Kasumi-1 (cell line): ENCODE measurements around the gene AUTS2.

ENCODE experiments used
- DNase-seq, 2 experiments: peaks; one replicate each; lab custom pipeline; 2025; lab: John Stamatoyannopoulos, UW

AUTS2 gene

DNA sequence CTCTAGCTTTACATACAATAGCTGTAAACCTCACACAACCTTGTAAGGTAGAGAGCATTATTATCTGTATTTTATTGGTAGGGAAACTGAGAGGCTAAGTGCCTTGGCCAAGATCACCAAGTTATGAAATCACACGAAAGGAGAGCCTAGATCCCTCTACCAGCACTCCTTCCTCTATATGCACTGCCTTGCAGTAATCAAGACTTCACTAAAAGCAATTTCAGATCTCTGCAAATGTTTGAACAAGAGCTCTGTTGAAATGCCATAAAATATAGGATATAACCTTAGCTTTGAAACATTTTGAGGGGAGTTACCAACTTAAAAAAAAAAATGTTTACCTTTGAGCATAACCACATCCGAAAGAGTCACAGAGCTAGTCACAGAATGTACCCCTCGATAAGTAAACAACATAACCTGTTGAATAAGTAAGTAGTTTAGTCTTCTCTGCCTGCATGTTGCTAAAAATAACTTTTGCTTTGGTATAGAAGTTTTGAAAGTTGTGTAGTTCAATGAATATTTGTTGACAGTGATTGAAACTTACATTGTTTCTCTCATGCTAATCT, 709.4 kb downstream of the AUTS2 start:
- no peak for DNase-seq

DNA sequence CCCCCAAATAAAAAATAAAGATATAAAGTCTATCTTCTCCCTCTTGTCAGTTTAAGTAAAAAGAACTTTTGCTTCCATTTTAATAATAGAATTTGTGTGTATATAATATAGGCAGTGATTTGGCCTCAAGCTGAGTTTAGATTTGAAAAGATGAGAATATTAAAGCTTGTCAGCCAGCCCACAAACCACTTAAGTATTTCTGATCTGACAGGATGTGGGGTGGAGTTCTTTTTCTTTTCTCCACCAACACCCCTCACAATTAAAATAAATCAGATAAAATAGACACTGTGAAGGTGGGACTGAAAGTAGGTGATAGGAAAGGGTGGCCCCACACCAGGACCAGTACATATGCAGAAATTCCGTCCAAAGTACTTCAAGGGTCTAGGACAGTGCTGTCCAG, 714.1 kb downstream of the AUTS2 start:
- DNase-seq, result no peak

DNA sequence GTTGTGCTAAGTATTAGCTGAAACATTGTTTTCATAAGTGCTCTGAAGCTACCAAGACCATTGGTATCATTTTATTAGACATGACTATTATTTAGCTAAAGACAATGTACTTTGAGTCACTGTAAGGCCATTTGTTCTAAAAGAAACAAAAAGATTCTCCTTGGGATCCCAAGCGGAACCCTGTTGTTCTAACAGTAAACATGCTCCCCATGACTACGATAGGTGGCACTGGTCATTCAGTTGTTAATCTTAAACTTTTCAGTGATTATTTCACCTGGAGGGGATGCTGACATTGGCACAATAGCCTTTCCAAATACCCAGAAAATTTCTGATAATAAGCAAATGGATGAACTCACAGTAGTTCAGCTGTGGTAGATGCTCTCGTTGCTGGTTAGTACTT, 715.0 kb downstream of the AUTS2 start:
- no peak for DNase-seq

DNA sequence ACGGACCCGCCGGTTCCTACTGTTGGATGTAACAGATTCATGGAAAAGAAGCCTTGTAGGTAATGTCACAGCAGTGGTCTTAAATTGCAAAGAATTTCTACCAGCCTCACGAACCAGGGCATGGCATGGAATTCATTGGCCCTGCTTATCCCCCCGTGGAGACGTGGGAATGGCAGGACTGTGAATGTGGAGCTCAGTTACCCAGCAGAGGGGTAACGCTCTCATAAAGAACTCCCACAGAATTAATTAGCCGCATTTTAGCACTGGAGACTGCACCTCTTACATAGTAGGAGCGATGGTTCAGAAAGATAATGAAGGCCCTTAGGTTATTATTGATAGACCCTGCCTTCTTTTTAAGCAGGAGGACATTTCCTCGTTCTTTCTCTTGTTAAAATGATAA, 715.4 kb downstream of the AUTS2 start:
- DNase-seq, result no peak

DNA sequence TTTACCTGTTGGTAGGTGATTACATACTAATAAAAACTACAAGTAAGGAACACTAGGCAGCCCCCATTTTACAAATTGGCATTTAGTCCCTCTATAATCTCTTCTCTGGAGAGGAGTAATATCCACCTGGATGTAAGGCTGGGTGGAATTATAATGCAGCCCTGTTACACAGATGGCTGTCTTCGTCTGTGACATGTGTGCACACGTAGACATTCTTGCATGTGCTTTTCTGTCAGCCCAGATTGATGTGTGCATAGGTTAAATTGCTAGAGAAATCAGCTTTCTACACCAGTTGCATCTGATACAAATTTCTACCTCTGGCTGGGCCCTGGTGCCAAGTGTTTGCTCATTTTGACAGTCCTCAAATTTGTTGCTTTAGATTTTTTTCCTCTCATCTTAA, 715.9 kb downstream of the AUTS2 start:
- no peak for DNase-seq

DNA sequence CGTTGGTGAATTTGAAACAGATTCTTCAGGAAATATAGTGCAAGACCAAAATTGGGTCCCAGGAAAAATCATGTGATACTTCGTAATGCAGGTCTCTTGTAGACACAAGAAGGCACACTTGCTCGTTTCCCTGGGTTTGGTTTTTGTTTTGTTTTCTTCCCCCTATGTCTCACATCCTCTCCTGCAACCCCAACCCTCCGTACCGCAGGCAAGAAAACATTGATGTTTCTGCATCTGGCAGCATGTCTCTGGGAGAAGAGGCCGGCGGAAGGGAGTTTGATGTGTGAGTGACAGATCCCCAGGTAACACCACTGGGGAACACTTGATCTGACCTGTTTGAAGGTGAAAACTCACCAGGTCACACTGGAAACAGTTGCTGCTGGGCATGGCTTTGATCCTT, 718.5 kb downstream of the AUTS2 start:
- no peak for DNase-seq

DNA sequence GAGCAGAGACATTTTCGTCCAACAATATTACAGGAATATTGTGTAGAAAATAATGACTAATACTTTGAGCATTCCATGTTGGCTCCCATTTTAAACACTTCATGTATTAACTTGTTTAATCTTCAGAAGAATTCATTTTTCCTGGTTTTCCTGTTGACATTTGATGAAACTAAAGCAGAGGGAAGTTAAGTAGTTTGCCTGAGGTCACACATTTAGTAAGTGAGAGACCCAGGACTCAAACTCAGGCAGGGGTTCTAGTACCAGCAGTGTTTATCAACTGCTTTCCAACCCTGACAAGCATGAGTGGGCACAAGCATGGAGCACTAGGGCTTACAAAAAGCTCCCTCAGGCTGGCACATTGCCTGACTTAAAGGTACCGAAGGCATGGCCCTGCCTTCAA, 719.1 kb downstream of the AUTS2 start:
- no peak for DNase-seq

DNA sequence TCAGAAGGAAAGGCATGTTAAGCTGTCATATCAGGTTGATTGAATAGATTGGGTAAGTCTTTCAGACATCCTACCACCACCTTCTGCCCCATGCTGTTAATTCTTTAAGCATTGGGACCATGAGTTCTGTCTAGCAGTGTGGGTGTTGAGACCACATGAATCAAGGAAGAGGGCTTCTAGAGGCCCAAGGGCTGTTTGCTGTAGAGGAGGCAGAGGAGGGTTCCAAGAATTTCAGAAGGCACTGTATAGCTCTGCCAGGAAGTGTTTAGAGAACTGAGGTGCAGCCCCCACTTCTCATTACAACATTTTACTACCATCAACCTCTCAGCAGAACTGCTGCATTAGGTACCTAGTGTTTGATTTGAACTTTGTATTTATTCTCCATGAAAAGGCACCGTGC, 720.2 kb downstream of the AUTS2 start:
- DNase-seq, result no peak

DNA sequence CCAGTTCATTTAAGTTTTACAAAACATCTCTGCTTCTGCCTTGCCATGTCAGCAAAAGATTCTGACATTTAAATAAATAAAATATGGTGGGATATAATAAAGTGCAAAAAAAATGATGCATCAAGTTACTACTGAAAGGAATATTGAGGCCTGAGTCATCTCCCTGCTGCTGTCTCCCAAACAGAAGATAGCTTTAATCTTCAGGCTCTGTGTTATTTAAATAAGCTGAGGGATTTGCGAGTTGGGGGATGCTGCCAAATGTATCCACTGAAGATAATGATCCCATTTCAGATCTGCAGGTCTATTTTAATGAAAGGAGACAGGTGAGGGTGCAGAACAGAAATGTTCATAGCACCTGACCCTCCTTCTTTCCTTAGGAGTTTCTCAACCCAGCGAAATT, 720.8 kb downstream of the AUTS2 start:
- no peak for DNase-seq

DNA sequence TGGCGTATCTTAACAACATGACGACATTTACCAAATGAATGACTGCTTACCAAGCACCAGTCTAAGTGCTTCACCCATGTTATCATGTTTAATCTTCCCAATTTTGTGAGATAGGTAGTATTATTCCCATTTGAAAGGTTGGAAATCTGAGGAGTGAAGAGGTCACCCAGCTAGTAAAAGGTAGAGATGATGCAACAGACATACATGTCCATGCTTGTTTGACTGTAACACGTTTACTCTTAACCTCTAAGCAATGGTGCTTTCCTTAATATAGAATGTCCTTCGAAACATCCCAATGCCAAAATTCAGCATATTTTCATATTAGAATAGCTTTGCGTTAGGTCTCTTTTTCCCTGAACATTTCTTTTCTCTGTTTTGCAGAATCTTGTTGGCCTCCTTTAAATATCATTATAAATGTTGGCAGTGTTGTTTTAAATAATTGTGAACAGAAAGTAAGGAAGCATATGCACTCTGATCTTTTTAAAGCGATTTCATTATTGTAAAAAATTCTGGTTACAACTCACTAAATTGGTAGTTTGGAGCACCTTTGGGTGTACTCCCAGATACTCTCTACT, 722.8 kb downstream of the AUTS2 start:
- DNase-seq, result no peak

DNA sequence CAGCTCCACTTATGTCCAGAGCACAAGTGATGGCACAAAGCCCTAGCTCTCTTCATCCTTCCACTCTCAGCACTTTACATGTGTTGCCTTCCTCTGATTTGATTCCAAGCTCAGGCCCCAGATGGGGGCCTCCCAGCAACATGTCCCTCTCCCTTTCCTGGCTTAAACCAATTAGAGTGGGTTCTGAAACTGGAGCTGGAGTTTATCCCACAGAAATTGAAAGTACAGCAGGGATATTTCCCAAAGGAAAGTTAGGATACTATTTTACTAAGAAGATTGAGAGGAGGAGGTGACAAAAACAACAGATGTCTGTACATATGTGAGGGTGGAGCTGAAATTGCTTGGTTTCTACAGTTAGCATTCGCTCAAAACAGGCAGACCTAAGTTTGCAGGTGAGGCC, 724.6 kb downstream of the AUTS2 start:
- no peak for DNase-seq

DNA sequence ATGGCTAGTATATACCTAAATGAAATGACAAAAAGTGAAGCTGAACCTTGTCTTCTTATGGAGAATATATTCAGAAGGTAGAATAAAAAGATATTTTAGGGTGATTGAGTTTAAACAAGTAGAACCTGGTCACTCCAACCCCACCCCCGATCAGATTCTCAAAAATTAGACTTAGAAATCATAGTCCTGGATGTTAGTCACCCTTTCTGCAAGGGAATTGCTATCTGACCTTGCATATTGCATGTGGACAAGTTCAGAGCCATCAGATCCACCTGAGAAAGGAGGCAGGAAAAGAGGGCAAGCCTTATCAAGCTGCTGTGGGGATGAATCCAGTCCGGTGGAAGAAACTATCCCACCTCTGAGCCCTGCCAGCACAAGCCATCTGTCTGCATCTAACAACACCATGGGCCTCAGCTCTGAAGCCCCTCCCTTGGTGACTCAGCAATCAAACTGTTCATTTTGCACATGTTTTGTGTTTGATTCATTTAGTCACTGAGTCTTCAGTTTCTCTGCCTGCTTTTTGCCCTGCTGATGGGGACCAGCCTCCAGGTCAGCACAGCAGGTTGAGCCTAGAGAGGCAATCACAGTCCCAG, 727.3 kb downstream of the AUTS2 start:
- DNase-seq, result no peak

DNA sequence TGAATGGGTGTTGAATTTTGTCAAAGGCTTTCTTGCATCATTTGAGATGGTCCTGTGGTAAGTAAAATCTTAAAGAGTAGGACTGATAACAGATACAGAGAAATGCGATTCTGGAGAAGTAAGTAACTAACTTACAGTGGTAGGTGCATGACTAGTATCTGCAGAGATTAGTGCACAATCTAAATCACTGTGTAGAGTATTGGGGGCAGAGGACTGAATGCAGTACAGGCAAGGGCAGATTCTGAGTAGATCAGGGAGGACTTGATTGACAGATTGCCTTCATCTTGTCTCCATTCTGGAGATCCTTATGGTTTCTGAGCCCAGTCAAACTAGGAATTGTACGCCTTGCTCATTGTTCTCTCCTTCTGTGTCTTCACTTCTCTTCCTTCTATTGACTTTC, 736.0 kb downstream of the AUTS2 start:
- DNase-seq, result no peak

DNA sequence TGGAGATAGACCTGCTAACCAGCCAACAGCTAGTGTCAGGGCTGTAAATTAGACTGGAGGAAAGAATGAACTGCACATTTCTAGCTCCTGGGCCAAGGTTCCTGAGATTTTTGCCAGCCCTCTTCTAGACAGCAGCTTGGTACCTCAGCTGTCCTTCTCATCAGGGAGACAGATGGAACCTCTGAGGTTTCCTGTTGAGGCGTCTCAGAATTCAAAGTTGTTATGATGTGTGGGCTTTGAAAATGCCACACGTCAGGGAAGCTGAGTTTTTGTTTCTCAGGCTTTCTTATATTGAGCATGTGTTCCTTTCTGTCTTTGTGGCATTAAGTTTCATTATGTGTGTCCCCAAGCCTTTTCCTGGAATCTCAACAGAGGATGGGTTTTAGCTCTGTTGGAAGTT, 736.6 kb downstream of the AUTS2 start:
- DNase-seq, result no peak

DNA sequence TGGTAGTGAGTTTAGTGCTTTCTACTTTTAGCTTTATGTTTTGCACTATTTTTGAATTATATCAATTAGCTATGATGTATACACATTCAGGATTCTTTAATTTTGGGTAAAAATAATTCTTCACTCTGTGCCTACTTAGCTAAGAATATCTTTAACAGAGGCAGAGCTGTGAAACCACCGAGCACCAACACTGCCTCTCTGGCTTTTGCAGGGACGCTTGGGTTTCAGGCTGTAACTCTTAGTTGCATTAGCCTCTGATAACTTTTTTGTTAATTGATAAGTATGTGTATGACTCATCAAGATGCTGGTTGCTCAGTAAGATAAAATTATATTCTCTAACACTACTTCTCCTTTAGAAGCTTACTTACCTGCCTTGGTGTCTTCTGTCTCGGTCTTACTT, 738.3 kb downstream of the AUTS2 start:
- no peak for DNase-seq

DNA sequence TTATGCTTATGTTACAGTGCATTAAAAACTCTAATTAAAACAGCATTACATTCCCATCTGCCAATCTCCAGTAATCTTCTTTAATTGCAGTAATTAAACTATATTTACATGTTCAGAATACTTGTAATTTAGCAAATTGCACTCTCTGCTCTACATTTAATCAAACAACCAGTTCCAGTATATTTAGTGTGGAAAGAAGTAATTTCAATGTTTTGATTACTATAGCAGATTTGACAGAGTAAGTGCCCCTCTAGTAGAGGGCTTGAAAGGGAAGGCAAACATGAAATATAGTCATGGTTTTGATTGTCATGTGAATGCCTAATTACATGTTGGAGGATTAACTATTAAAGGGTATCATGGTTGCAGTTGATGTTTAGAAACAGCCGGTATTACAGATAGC, 739.7 kb downstream of the AUTS2 start:
- DNase-seq, result no peak

DNA sequence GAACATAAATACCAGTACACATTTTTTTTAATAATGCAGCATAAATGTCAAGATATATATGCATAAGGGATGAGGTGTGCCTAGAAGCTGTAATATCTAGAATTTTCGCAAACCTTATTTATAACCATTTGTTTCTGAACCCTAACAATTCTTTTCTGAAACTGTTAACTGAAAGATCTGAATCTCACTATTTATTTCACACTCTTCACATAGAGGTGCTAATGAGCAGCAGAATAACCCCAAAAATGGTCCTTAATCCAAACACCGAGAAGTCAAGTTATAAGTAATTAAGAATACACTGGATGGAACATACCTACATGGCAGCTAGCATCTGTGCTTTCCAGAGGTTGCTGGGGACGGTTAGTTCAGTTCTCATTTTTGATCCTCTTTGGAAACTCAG, 742.0 kb downstream of the AUTS2 start:
- no peak for DNase-seq

DNA sequence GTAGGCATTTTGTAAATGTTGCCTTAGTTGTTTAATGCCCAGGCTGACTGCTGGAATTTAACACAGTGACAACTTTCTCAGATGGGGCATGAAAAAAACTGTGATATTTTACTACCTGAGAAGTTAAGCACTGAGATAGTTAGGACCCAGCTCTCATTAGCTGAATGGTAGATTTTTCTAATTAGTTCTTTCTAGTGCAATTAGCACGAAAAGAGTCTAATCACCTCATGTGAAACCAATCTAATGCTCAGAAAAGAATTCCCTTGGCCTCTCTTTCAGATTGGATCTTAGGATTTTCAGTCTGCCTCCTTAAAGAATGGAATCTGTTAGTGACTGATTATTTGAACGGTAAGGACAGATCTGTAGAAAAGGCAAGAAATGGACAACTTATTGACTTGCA, 743.2 kb downstream of the AUTS2 start:
- DNase-seq, result no peak

DNA sequence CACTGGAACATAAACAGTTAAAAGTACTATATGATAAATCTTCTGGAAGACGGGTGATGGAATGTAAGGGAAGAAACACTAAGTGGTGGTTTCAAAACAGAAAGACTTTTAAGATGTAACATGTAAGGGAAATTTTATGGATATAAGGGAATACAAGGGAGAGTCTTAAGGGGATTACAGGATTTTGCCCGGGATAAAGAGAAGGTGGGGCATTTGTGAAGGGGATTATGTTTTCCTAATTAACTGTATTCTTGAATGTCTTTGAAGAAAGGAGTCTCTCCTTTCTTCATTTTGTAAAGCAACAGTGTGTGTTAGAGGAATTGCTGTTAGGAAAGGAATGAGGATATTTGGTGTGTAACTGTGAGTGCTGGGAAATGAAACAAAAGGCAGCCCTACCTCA, 745.2 kb downstream of the AUTS2 start:
- DNase-seq, result no peak

DNA sequence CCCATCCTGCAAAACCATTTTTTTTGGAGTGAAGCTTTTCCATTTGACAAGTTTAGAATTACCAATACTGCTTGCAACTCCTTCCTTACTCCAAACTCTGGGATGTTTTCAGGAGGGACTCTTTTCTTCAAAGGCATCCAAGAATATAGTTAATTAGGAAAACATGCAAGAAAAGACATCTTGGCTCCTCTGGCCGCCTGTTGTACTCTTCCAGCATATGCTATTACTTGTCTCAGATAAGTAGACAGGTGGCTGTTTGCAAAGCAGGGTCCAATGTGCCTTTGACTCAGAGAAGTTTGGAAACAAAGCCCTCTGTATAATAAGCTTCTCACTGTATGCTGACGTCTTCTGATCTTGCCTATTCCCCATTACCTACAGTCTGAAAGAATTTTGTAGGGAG, 746.5 kb downstream of the AUTS2 start:
- DNase-seq, result no peak

DNA sequence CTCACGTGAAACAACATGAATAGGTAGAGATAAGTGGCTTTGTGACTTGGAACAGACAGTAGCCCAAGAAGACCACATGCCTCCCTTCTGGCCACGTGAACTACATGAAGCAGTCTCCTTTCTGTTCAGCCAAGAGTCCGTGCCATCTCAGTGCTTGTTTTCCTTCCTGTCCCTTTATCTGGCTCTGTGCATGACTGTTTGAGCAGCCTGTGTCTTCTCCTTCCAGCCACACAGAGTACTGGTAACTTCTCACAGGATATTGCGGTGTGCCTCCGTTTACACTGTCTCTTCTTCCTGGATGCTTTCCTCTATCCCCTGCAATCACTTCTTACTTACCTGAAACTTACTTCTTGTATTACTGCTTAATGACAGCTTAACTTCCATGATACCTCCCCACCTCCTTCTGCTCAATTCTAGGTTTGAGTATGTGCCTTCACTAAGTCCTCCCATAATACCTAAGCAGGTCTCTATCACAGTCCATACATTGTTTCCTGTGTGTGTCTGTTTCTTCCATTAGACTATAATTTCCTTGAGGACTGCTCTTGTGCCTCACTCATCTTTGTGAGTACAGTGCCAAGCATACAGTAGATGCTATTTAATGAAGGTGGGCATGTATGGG, 748.7 kb downstream of the AUTS2 start:
- DNase-seq, result no peak

DNA sequence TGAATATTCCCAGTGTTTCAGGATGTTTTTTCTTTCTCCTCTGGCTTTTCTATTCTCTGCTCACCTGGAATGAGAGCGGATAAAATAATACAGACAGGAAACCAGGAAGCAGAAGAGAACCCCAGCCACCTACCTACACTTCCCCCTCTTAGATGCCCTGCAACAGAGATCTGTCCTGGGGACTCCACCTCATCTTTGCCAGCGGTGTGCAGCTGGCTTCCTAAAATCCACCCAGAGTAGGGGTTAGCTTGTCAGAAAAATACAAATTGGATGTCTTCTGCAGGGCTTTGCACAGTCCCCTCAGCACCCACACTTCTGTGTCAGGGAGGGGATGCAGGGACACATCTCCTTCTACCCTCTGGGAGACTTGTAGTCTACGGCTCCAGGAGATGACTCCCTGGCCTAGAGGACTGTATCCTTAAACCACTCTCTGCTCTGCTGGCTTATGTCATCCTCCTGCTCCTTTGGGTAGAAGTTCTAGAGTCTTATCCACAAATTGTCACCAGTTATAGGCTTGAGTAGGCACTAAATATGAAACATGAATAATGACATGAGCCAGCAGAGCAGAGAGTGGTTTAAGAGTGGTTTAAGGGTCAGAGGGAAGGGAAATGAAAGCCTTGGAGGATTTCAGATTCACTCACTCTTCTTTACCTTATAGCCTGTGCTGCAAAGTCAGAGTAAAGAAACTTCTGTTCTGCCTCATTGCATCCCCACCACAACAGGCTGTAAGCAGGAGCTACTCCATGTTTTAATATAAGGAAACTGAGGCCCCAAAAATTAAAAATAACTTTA, 749.4 kb downstream of the AUTS2 start:
- no peak for DNase-seq

DNA sequence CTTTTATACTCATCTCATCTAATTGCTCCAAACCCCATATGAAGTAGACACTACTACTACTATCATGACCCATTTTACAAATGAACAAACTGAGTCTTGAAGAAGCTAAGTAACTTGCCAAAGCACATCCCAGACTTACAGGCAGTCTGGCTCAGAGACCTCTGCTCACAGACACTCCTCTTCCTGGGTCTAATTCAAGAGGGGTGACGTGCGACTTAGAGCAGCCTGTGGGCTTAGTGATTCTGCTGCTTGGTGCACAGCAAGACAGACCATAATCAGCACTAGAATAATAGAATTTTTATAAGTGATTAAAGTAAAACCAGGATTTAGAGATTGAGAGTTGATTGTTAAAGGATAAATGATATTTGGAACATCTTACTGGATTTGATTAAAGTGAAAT, 750.8 kb downstream of the AUTS2 start:
- no peak for DNase-seq
